Upper lobe of left lung (tissue), 6 donors: Measurements from ENCODE around the gene PRR5. TPM values are rescaled to one million over a fixed set of nuclear protein-coding genes. Genes with fewer than 3 reads are reported as not detected.

Experiments used
- ATAC-seq, 2 donors: fragments of 200-7000 bp; cut with Tn5 transposase; one replicate each; pipeline ENCODE4 v1.9.1; 2022; ENCODE audit warnings: mild to moderate bottlenecking in 2 of 2, moderate library complexity in 2 of 2; ENCODE audit not compliant: low FRiP score in 2 of 2
- DNase-seq, 2 donors: peaks; one replicate each; pipeline ENCODE4 v3.0.0-alpha.2; 2019 to 2020
- H3K27ac ChIP-seq, 4 donors: fragments of 200-600 bp; sonication (generic); one replicate each; pipeline ENCODE4 v1.5.1; 2016 to 2019
- H3K27me3 ChIP-seq, 4 donors: fragments of 200-600 bp; sonication (generic); one replicate each; pipeline ENCODE4 v1.5.1; 2017 to 2019
- H3K36me3 ChIP-seq, 4 donors: fragments of 200-600 bp; sonication (generic); one replicate each; pipeline ENCODE4 v1.5.1; 2016 to 2019
- H3K4me1 ChIP-seq, 4 donors: fragments of 200-600 bp; sonication (generic); one replicate each; pipeline ENCODE4 v1.5.1; 2018 to 2019
- H3K4me3 ChIP-seq, 4 donors: fragments of 200-600 bp; sonication (generic); one replicate each; pipeline ENCODE4 v1.5.1; 2017 to 2019; ENCODE audit warnings: mild to moderate bottlenecking in 2 of 4, moderate library complexity in 1 of 4
- H3K9me3 ChIP-seq, 4 donors: fragments of 200-600 bp; sonication (generic); one replicate each; pipeline ENCODE4 v1.5.1; 2018 to 2019
- EP300 ChIP-seq, 4 donors: sonication (generic); formaldehyde crosslinking; IDR thresholded peaks; one replicate each; pipeline ENCODE4 v1.5.1; 2017; ENCODE audit warnings: antibody characterized with exemption in 4 of 4, control low read depth in 2 of 4
- POLR2A ChIP-seq, 4 donors: fragments of 450-650 bp; IDR thresholded peaks; one replicate each; pipeline ENCODE4 v1.5.1; 2016 to 2017; ENCODE audit warnings: antibody characterized with exemption in 4 of 4, mild to moderate bottlenecking in 2 of 4
- POLR2AphosphoS5 ChIP-seq, 2 donors: sonication (generic); formaldehyde crosslinking; IDR thresholded peaks; one replicate each; pipeline ENCODE4 v1.5.1; 2017; ENCODE audit warnings: antibody characterized with exemption in 2 of 2
- WGBS, 2 donors: methylation state at CpG; one replicate each; pipeline ENCODE4 v1.1.5; 2017 to 2018; 5-methylcytosine and 5-hydroxymethylcytosine counted together
- total RNA-seq, 6 donors: library from RNA; depleted of rRNA in 4 of 6; stranded (reverse); fragments of >200 nt in 4 of 6; gene quantifications; one replicate each; pipeline versions ENCODE4 v1.1.0 to v1.2.1, GENCODE V29; 2016 to 2021
- TF ChIP-seq, protein P1 (sequence below), 6 experiments: fragments of 450-650 bp in 4 of 6; fragments of 200-600 bp in 2 of 6; sonication (generic) in 2 of 6; IDR thresholded peaks; one replicate each; pipeline ENCODE4 v1.5.1; 2016 to 2019; ENCODE audit warnings: antibody characterized with exemption in 6 of 6
- donor health status: DM: no; HTN: no; CAD: no; lungs with moderate emphysema.
- donor health status: DM: no; HTN: yes; CAD: no; lungs with severe emphysema.

Gene PRR5
- total RNA-seq, 6 donors from 2014 or later, result 13.1 to 68.1 (median 15.8) TPM

DNA sequence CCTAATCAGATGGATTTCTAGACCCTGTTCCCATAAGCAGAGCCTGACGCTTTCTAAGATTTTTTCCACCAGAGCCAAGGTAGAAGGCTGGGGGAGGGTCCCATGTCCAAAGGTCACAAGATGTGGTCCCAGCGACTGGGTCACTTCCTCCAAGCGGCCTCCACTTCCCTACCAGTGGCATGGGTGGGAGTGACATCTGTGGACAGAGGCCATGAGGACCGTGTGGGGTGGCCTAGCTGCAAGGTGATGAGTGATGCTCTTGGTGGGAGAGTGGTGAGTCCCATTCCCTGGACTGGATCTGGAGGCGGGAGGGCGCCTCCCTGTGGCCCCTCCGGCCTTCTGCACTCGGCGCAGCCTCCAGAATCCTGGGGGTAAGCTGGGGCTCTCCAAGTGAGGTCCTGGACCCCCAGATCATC lies 32.4 kb upstream of the PRR5 start:
- Histone ChIP-seq H3K4me1 (peaks cover 16 to 46% (median 25%) of the 10 kb centered on the region in 4 donors), H3K27ac (peak overlapping the region in 1 of 4 donors; percentile 86), H3K27me3 (peaks cover 0 to 13% (median 6%) of the 10 kb centered on the region in 4 donors), H3K4me3 (peak overlapping the region in 3 of 4 donors; percentile 53 to 69 (median 64)), H3K36me3 (no peaks in the 10 kb centered on the region), H3K9me3 (no peaks in the 10 kb centered on the region)
- DNase-seq (no peak), ATAC-seq (peak in 1 of 2 donors; percentile 9)
- TF ChIP-seq, protein P1, sequence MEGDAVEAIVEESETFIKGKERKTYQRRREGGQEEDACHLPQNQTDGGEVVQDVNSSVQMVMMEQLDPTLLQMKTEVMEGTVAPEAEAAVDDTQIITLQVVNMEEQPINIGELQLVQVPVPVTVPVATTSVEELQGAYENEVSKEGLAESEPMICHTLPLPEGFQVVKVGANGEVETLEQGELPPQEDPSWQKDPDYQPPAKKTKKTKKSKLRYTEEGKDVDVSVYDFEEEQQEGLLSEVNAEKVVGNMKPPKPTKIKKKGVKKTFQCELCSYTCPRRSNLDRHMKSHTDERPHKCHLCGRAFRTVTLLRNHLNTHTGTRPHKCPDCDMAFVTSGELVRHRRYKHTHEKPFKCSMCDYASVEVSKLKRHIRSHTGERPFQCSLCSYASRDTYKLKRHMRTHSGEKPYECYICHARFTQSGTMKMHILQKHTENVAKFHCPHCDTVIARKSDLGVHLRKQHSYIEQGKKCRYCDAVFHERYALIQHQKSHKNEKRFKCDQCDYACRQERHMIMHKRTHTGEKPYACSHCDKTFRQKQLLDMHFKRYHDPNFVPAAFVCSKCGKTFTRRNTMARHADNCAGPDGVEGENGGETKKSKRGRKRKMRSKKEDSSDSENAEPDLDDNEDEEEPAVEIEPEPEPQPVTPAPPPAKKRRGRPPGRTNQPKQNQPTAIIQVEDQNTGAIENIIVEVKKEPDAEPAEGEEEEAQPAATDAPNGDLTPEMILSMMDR (IDR thresholded peaks at IDR 0.05), result peak in 1 of 6 experiments; percentile 12
- TF ChIP-seq POLR2AphosphoS5 (IDR thresholded peaks at IDR 0.05), result no peak
- WGBS, 2 donors, result 57 to 71% methylated on average over 1 to 9 of the region's 9 CpGs

DNA sequence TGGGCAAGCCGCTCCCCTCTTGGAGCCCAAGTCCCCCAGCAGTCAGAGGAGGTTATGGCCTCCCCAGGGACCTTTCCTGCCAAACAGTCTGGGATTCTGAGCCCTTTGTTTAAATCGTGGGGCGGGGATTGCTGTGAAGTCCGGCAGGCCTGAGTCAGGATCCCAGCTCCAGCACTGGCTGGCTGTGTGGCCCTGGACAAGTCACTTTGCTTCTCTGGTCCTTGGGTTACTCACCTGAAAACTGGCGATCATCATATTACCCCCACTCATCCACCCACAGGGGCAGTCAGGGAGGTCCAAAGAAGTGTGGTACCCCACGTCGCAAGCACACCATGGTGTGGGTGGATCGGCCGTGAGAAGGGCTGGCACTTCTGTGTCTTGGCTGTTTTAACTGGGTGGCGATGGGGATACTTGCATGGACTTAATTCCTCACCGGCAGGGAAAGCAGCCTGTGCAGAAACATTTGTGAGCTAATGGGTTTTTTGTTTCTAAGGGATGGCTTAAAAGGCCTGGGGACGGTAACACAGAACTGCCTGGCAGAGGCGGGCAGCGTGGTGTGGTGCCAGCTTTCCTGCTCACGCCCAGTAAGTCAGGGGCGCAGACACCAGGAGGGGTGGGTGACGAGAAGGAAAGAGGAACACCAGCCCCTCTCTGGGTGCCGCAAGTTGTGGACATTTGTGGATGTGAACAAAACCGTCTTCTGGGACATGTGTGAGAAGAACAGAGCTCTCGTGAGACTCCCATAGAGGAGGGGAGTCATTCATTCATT lies 31.6 kb upstream of the PRR5 start:
- WGBS, 2 donors, result 82 to 88% methylated on average over 20 of the region's 20 CpGs
- Histone ChIP-seq H3K4me1 (peaks cover 12 to 38% (median 19%) of the 10 kb centered on the region in 4 donors), H3K36me3 (no peaks in the 10 kb centered on the region), H3K4me3 (no peak overlapping the region), H3K27me3 (peaks cover 0 to 13% (median 6%) of the 10 kb centered on the region in 4 donors), H3K9me3 (no peaks in the 10 kb centered on the region), H3K27ac (no peak overlapping the region)
- DNase-seq (no peak), ATAC-seq (no peak)
- TF ChIP-seq, protein P1 (IDR thresholded peaks at IDR 0.05), result no peak
- TF ChIP-seq POLR2AphosphoS5 (IDR thresholded peaks at IDR 0.05) (no peak), EP300 (IDR thresholded peaks at IDR 0.05) (no peak)

DNA sequence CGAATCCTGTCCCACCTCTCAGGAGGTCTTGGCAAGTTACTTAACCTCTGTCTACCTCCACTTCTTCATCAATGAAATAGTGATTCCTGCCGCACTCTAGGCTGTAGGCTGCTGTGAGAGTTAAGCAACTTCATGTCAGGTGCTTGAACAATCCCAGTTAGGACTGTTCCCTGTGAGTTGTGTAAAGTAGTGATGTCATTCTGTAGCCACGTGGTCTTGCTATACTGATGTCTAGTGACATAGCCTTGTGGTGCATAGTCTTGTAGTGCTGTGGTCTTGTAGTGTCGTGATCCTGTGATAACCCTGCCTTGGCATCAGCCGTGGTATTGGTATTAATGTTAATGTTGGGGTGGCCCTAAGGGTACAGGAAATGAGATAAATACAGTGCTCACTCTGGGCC lies 30.3 kb upstream of the PRR5 start:
- H3K4me3 ChIP-seq, result no peak overlapping the region
- DNase-seq (no peak), ATAC-seq (no peak)
- H3K36me3 ChIP-seq, result no peaks in the 10 kb centered on the region
- no peaks in the 10 kb centered on the region for H3K9me3 ChIP-seq
- TF ChIP-seq, protein P1 (IDR thresholded peaks at IDR 0.05), result no peak
- TF ChIP-seq POLR2A (IDR thresholded peaks at IDR 0.05), result no peak
- TF ChIP-seq EP300 (IDR thresholded peaks at IDR 0.05), result no peak
- no peak for TF ChIP-seq POLR2AphosphoS5 (IDR thresholded peaks at IDR 0.05)
- no peak overlapping the region for H3K27ac ChIP-seq
- H3K27me3 ChIP-seq, result peaks cover 0 to 13% (median 6%) of the 10 kb centered on the region in 4 donors
- peaks cover 13 to 31% (median 17%) of the 10 kb centered on the region in 4 donors for H3K4me1 ChIP-seq
- 51 to 64% methylated on average over 2 to 5 of the region's 5 CpGs for WGBS, 2 donors

DNA sequence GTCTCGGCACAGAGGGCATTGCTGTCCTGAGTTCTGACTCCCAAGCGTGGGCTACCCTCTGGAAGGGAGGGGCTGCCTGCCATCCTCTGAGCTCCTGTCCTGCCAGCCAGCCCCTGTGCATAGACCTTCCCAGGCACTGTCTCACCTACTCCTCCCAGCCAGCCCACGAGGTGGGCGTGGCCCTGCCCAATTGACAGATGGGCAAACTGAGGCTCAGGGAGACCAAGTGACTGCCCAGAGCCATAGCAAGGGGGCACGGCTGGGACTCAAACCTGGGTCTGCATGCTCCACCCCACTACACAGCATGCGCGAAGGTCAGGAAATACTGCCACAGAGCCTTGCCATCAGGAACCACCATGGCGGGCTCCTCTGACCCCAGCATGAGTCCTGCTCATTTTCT lies 29.4 kb upstream of the PRR5 start:
- Histone ChIP-seq H3K9me3 (no peaks in the 10 kb centered on the region), H3K27ac (no peak overlapping the region), H3K4me3 (no peak overlapping the region), H3K27me3 (peaks cover 0 to 13% (median 6%) of the 10 kb centered on the region in 4 donors), H3K4me1 (peaks cover 13 to 31% (median 15%) of the 10 kb centered on the region in 4 donors), H3K36me3 (no peaks in the 10 kb centered on the region)
- TF ChIP-seq POLR2AphosphoS5 (IDR thresholded peaks at IDR 0.05) (no peak), EP300 (IDR thresholded peaks at IDR 0.05) (no peak), POLR2A (IDR thresholded peaks at IDR 0.05) (no peak)
- TF ChIP-seq, protein P1 (IDR thresholded peaks at IDR 0.05), result no peak
- 87 to 89% methylated on average over 3 to 8 of the region's 8 CpGs for WGBS, 2 donors
- no peak for DNase-seq
- ATAC-seq, result no peak
